ENCODE measurements around the gene PRKCE.

GRCh38 chr2:45732436-45732835, 81.0 kb downstream of the PRKCE start:
- TF ChIP-seq POLR2AphosphoS5 (IDR thresholded peaks at IDR 0.05): no peak
- TF ChIP-seq POLR2A (IDR thresholded peaks at IDR 0.05): no peak
- TF ChIP-seq, protein P1, sequence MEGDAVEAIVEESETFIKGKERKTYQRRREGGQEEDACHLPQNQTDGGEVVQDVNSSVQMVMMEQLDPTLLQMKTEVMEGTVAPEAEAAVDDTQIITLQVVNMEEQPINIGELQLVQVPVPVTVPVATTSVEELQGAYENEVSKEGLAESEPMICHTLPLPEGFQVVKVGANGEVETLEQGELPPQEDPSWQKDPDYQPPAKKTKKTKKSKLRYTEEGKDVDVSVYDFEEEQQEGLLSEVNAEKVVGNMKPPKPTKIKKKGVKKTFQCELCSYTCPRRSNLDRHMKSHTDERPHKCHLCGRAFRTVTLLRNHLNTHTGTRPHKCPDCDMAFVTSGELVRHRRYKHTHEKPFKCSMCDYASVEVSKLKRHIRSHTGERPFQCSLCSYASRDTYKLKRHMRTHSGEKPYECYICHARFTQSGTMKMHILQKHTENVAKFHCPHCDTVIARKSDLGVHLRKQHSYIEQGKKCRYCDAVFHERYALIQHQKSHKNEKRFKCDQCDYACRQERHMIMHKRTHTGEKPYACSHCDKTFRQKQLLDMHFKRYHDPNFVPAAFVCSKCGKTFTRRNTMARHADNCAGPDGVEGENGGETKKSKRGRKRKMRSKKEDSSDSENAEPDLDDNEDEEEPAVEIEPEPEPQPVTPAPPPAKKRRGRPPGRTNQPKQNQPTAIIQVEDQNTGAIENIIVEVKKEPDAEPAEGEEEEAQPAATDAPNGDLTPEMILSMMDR (IDR thresholded peaks at IDR 0.05): no peak
- no peak for TF ChIP-seq EP300 (IDR thresholded peaks at IDR 0.05)

Measured in sigmoid colon (tissue), 4 donors.